Measurements from ENCODE around the gene RNF121.

RNF121 gene

DNA sequence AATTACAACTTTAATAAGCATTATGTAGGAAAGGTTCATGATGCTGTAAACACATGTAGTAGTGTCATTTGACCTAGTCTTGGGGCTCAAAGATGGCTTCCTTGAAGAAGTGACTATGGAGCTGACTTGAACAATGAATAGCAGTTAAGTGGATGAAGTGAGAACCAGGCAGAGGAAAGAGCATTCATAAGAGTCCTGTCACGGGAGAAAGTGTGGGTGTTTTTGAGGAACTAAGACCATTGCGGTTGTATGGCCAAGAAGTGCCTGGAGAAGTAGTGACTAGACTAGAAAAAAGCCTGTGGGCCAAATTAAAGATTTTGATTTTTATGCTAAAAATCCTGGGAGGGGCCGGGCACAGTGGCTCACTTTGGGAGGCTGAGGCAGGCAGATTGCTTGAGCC lies 62.6 kb downstream of the RNF121 start:
- Mint-ChIP-seq H3K4me1 (peaks cover 58% of the 10 kb centered on the region), H3K27ac (peak overlapping the region; percentile 68), H3K36me3 (peaks cover 55% of the 10 kb centered on the region), H3K27me3 (no peaks in the 10 kb centered on the region), H3K9me3 (no peaks in the 10 kb centered on the region), H3K4me3 (peak overlapping the region; percentile 42)
- peak; percentile 95 for ATAC-seq

DNA sequence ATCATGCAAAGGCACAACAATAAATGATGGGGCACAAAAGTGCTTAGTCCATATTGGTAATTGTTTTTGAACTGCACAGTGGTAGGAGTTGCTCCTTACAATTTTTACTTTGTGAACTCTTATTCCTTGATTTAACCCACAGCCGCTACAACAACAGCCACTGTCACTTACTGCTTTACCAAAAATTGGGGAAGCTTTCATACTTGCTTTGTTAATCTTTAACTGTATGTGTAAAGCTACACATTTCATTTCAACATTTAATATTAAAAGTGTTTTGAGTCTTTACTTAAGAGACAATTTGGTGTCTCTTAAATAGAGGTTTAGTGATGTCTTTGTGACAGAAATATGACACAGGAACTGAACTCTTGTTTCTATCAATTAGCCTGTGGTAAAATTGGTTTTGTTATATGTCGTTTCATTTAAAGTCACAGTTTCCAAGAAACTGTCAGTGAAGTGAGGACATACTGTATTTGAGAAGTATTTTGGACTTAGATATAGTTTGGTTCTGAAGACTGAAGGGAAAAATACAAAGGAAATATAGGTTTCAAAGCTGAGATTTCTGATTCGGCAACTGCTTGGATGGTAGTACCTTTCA lies 63.4 kb downstream of the RNF121 start:
- Mint-ChIP-seq H3K27me3 (no peaks in the 10 kb centered on the region), H3K36me3 (peaks cover 55% of the 10 kb centered on the region), H3K27ac (peak overlapping the region; percentile 68), H3K9me3 (no peaks in the 10 kb centered on the region), H3K4me1 (peaks cover 57% of the 10 kb centered on the region), H3K4me3 (peak overlapping the region; percentile 58)
- no peak for ATAC-seq

DNA sequence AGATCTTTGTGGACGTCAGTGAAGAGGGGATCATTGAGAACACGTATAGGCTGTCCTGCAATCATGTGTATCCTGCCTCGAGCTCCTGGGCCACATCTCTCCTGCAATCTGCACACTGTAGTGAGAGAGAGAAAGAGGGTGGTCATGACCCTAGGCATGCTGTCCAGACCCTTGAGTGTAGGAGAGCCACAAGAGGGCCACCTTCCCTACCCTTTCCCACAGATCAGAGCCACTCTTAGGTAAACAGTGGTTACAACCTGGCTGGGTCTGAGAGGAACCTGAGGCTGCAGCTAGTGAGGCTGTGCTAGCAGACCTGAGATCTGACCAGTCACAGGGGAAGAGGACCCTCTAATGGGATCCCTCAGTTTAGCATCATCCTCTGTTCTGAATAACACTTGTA lies 65.9 kb downstream of the RNF121 start:
- Mint-ChIP-seq H3K9me3 (no peaks in the 10 kb centered on the region), H3K27ac (peak overlapping the region; percentile 68), H3K4me3 (no peak overlapping the region), H3K4me1 (peaks cover 81% of the 10 kb centered on the region), H3K27me3 (no peaks in the 10 kb centered on the region), H3K36me3 (peaks cover 68% of the 10 kb centered on the region)
- ATAC-seq, result no peak

- Mint-ChIP-seq H3K27ac (peak overlapping the region; percentile 99), H3K4me1 (peaks cover 81% of the 10 kb centered on the region), H3K36me3 (peaks cover 59% of the 10 kb centered on the region), H3K27me3 (no peaks in the 10 kb centered on the region), H3K9me3 (no peaks in the 10 kb centered on the region), H3K4me3 (no peak overlapping the region)
- ATAC-seq, result no peak
Measured at GRCh38 chr11:71995726-71996291, 67.0 kb downstream of the RNF121 start.

DNA sequence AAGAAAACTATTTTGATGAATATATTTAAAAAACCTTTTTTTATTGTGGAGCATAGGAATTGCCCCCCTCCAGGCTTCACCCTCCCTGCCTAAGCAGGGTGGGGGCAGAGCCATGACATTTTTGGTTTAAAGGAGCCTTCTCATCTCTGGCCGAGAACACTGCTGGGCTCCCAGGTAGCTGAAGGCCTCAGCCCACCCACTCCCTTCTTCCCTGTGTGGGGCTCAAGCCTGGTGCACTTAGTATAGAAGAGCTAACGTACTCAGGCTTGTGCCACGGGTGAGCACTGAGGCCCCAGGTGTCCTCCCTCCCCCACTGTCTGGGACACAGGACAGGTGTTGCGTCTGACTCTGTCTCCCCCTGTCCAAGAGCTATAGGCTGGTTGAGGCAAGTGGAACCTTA lies 67.7 kb downstream of the RNF121 start:
- H3K9me3 Mint-ChIP-seq, result no peaks in the 10 kb centered on the region
- no peak for ATAC-seq
- peak overlapping the region; percentile 99 for H3K27ac Mint-ChIP-seq
- H3K27me3 Mint-ChIP-seq, result no peaks in the 10 kb centered on the region
- no peak overlapping the region for H3K4me3 Mint-ChIP-seq
- H3K36me3 Mint-ChIP-seq, result peaks cover 67% of the 10 kb centered on the region
- peaks cover 76% of the 10 kb centered on the region for H3K4me1 Mint-ChIP-seq

- Mint-ChIP-seq H3K27me3 (no peaks in the 10 kb centered on the region), H3K4me1 (peaks cover 76% of the 10 kb centered on the region), H3K4me3 (no peak overlapping the region), H3K27ac (peak overlapping the region; percentile 99), H3K36me3 (peaks cover 71% of the 10 kb centered on the region), H3K9me3 (no peaks in the 10 kb centered on the region)
- ATAC-seq, result no peak
Measured at GRCh38 chr11:71996946-71997345, 68.1 kb downstream of the RNF121 start.

DNA sequence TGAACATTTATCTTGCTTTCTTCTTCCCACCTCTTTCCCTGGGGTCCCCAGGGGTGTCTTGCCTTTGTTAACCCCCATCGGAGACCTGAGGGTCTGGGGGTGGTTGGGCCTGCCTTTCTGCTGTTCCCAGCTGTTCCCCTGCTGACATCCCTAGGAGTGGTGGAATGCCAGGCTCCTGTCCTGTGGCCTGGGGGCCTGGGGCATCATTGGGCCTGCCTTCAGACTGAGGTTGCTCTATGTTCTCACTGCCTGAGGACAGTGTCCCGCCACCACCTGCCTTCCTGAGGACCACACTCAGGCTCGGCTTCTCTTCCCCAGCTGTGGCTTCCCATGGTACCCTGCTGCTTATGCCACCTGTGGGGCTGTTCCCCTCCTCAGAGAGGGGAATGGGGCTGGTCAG lies 68.7 kb downstream of the RNF121 start:
- H3K9me3 Mint-ChIP-seq, result no peaks in the 10 kb centered on the region
- H3K4me3 Mint-ChIP-seq, result no peak overlapping the region
- peak overlapping the region; percentile 99 for H3K27ac Mint-ChIP-seq
- H3K27me3 Mint-ChIP-seq, result no peaks in the 10 kb centered on the region
- peaks cover 77% of the 10 kb centered on the region for H3K36me3 Mint-ChIP-seq
- H3K4me1 Mint-ChIP-seq, result peaks cover 76% of the 10 kb centered on the region
- ATAC-seq, result no peak

- no peaks in the 10 kb centered on the region for H3K9me3 Mint-ChIP-seq
- H3K27ac Mint-ChIP-seq, result peak overlapping the region; percentile 99
- H3K27me3 Mint-ChIP-seq, result no peaks in the 10 kb centered on the region
- peaks cover 73% of the 10 kb centered on the region for H3K4me1 Mint-ChIP-seq
- peaks cover 80% of the 10 kb centered on the region for H3K36me3 Mint-ChIP-seq
- no peak overlapping the region for H3K4me3 Mint-ChIP-seq
- no peak for ATAC-seq
Measured at GRCh38 chr11:71998061-71998460, 69.2 kb downstream of the RNF121 start.

DNA sequence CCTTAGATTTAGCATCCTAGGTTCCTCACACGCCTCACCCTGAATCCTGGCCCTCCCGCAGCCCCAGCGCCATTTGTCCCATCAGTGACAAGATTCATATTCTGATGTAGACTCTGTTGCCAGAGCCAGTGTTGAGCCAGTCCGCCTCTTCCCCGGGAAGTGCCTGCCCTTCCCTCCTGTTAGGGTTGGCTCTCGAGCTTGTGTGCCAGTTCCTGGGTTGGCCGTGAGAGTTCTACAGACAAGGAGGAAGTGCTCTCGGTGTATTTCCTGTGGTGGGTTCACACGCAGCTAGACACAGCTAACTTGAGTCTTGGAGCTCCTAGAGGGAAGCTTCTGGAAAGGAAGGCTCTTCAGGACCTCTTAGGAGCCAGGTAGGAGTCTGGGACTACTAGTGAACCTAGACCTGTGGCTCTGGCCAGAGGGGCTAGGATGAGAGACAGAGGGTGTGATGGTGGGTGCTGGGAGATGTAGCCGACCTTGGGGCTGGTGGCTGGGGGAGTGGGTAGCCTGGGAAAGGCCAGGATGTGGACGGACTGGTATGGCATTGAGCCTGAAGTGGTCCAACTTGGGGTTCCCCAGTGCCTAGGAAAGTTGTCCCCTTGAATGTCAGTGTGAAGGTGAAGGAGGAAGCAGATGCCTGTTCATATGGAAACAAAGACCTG lies 69.9 kb downstream of the RNF121 start, which contains the start of gene IL18BP:
TSS of gene IL18BP (plus strand) at position 261 of the 662 bp plus-strand sequence. CDS start 1,076 bp downstream, outside the sequence.
- Mint-ChIP-seq H3K4me1 (peaks cover 65% of the 10 kb centered on the region), H3K27me3 (no peaks in the 10 kb centered on the region), H3K9me3 (no peaks in the 10 kb centered on the region), H3K36me3 (peaks cover 80% of the 10 kb centered on the region), H3K4me3 (peak within 1 kb of the TSS; percentile 91), H3K27ac (peak within 1 kb of the TSS; percentile 99)
- peak; percentile 71 for ATAC-seq

- H3K9me3 Mint-ChIP-seq, result no peaks in the 10 kb centered on the region
- ATAC-seq, result no peak
- peak overlapping the region; percentile 91 for H3K4me3 Mint-ChIP-seq
- H3K27me3 Mint-ChIP-seq, result no peaks in the 10 kb centered on the region
- peak overlapping the region; percentile 99 for H3K27ac Mint-ChIP-seq
- H3K4me1 Mint-ChIP-seq, result peaks cover 65% of the 10 kb centered on the region
- peaks cover 84% of the 10 kb centered on the region for H3K36me3 Mint-ChIP-seq
Measured at GRCh38 chr11:71999362-71999761, 70.5 kb downstream of the RNF121 start.

DNA sequence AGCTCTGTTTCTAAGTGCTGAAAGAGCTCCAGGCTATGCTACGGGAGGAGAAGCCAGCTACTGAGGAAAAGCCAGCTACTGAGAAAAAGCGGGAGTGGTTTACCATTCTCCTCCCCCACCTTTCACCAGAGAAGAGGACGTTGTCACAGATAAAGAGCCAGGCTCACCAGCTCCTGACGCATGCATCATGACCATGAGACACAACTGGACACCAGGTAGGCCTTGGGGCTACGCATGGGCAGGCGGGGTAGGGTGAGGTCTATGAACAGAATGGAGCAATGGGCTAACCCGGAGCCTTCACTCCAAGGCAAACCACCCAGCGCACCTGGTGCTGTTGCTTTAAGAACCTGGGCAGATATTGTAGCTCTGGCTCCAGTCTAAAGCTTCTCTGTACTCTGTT lies 71.0 kb downstream of the RNF121 start:
- no peaks in the 10 kb centered on the region for H3K9me3 Mint-ChIP-seq
- peaks cover 80% of the 10 kb centered on the region for H3K36me3 Mint-ChIP-seq
- no peaks in the 10 kb centered on the region for H3K27me3 Mint-ChIP-seq
- ATAC-seq, result no peak
- no peak overlapping the region for H3K4me3 Mint-ChIP-seq
- H3K27ac Mint-ChIP-seq, result peak overlapping the region; percentile 99
- peaks cover 65% of the 10 kb centered on the region for H3K4me1 Mint-ChIP-seq

- no peak for ATAC-seq
- no peaks in the 10 kb centered on the region for H3K9me3 Mint-ChIP-seq
- H3K36me3 Mint-ChIP-seq, result peaks cover 78% of the 10 kb centered on the region
- H3K4me1 Mint-ChIP-seq, result peaks cover 69% of the 10 kb centered on the region
- no peak overlapping the region for H3K4me3 Mint-ChIP-seq
- H3K27me3 Mint-ChIP-seq, result no peaks in the 10 kb centered on the region
- H3K27ac Mint-ChIP-seq, result peak overlapping the region; percentile 99
Measured at GRCh38 chr11:72000202-72000867, 71.5 kb downstream of the RNF121 start.

GRCh38 chr11:72001285-72001684 lies 72.4 kb downstream of the RNF121 start:
- no peaks in the 10 kb centered on the region for H3K9me3 Mint-ChIP-seq
- H3K4me3 Mint-ChIP-seq, result no peak overlapping the region
- H3K4me1 Mint-ChIP-seq, result peaks cover 79% of the 10 kb centered on the region
- H3K27ac Mint-ChIP-seq, result peak overlapping the region; percentile 8
- H3K27me3 Mint-ChIP-seq, result no peaks in the 10 kb centered on the region
- ATAC-seq, result no peak
- peaks cover 76% of the 10 kb centered on the region for H3K36me3 Mint-ChIP-seq

DNA sequence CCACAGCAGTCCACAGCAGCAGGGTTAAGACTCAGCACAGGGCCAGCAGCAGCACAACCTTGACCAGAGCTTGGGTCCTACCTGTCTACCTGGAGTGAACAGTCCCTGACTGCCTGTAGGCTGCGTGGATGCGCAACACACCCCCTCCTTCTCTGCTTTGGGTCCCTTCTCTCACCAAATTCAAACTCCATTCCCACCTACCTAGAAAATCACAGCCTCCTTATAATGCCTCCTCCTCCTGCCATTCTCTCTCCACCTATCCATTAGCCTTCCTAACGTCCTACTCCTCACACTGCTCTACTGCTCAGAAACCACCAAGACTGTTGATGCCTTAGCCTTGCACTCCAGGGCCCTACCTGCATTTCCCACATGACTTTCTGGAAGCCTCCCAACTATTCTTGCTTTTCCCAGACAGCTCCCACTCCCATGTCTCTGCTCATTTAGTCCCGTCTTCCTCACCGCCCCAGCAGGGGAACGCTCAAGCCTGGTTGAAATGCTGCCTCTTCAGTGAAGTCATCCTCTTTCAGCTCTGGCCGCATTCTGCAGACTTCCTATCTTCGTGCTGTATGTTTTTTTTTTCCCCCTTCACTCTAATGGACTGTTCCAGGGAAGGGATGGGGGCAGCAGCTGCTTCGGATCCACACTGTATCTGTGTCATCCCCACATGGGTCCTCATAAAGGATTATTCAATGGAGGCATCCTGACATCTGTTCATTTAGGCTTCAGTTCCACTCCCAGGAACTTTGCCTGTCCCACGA lies 73.2 kb downstream of the RNF121 start:
- no peaks in the 10 kb centered on the region for H3K9me3 Mint-ChIP-seq
- no peak for ATAC-seq
- H3K27ac Mint-ChIP-seq, result peak overlapping the region; percentile 8
- no peak overlapping the region for H3K4me3 Mint-ChIP-seq
- H3K27me3 Mint-ChIP-seq, result no peaks in the 10 kb centered on the region
- H3K36me3 Mint-ChIP-seq, result peaks cover 76% of the 10 kb centered on the region
- H3K4me1 Mint-ChIP-seq, result peaks cover 78% of the 10 kb centered on the region
